Measurements from ENCODE around the gene IGF1.

- TF ChIP-seq, protein P1, sequence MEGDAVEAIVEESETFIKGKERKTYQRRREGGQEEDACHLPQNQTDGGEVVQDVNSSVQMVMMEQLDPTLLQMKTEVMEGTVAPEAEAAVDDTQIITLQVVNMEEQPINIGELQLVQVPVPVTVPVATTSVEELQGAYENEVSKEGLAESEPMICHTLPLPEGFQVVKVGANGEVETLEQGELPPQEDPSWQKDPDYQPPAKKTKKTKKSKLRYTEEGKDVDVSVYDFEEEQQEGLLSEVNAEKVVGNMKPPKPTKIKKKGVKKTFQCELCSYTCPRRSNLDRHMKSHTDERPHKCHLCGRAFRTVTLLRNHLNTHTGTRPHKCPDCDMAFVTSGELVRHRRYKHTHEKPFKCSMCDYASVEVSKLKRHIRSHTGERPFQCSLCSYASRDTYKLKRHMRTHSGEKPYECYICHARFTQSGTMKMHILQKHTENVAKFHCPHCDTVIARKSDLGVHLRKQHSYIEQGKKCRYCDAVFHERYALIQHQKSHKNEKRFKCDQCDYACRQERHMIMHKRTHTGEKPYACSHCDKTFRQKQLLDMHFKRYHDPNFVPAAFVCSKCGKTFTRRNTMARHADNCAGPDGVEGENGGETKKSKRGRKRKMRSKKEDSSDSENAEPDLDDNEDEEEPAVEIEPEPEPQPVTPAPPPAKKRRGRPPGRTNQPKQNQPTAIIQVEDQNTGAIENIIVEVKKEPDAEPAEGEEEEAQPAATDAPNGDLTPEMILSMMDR (IDR thresholded peaks at IDR 0.05), result no peak
- TF ChIP-seq POLR2A (IDR thresholded peaks at IDR 0.05), result no peak
These were observed 26.0 kb downstream of the IGF1 start for GRCh38 chr12:102454330-102454729.

Data from tibial nerve (tissue), 3 donors.